ENCODE measurements around the gene SCGB2A2.

The SCGB2A2 gene

GRCh38 chr11:62306227-62306626 is 36.3 kb downstream of the SCGB2A2 start:
- no peaks in the 10 kb centered on the region for H3K9me2 ChIP-seq (replicated peaks; ENCODE audit: control insufficient read depth, low read length)
- H3K4me3 ChIP-seq (ENCODE audit: low read length) = no peak overlapping the region
- H3K9me3 ChIP-seq (ENCODE audit: control insufficient read depth, insufficient read depth, low read length) = no peaks in the 10 kb centered on the region
- H3K4me1 ChIP-seq (ENCODE audit: control insufficient read depth, low read length) = no peaks in the 10 kb centered on the region
- 0 out of 2 replicates have a peak, but pooled peaks cover 2% of the 10 kb centered on the region for H3K27me3 ChIP-seq (ENCODE audit: control insufficient read depth, low read length)
- no peaks in the 10 kb centered on the region for H4K20me1 ChIP-seq (ENCODE audit: control insufficient read depth, insufficient read depth, low read depth, low read length)
- H3K36me3 ChIP-seq (ENCODE audit: control insufficient read depth, low read length) = no peaks in the 10 kb centered on the region
- TF ChIP-seq CTCF (IDR thresholded peaks at IDR 0.05; ENCODE audit: low read depth, low read length, poor library complexity, severe bottlenecking) (no peak), EZH2phosphoT487 (IDR thresholded peaks at IDR 0.05; ENCODE audit: borderline replicate concordance, low read length) (no peak)
- H3K79me2 ChIP-seq (ENCODE audit: control insufficient read depth, low read length) = no peaks in the 10 kb centered on the region
- H3K27ac ChIP-seq (ENCODE audit: low read depth, low read length) = no peak overlapping the region
- H3K4me2 ChIP-seq (ENCODE audit: low read length) = no peak overlapping the region
- no peaks in the 10 kb centered on the region for H3F3A ChIP-seq (ENCODE audit: control insufficient read depth, insufficient read depth)

GRCh38 chr11:62307950-62308349 is 38.0 kb downstream of the SCGB2A2 start:
- no peak for TF ChIP-seq CTCF (IDR thresholded peaks at IDR 0.05; ENCODE audit: low read depth, low read length, poor library complexity, severe bottlenecking)
- TF ChIP-seq EZH2phosphoT487 (IDR thresholded peaks at IDR 0.05; ENCODE audit: borderline replicate concordance, low read length) = no peak
- no peaks in the 10 kb centered on the region for H3K9me3 ChIP-seq (ENCODE audit: control insufficient read depth, insufficient read depth, low read length)
- no peaks in the 10 kb centered on the region for H3K9me2 ChIP-seq (replicated peaks; ENCODE audit: control insufficient read depth, low read length)
- H3K4me3 ChIP-seq (ENCODE audit: low read length) = no peak overlapping the region
- no peak overlapping the region for H3K27ac ChIP-seq (ENCODE audit: low read depth, low read length)
- H3F3A ChIP-seq (ENCODE audit: control insufficient read depth, insufficient read depth) = no peaks in the 10 kb centered on the region
- H3K4me2 ChIP-seq (ENCODE audit: low read length) = no peak overlapping the region
- no peaks in the 10 kb centered on the region for H4K20me1 ChIP-seq (ENCODE audit: control insufficient read depth, insufficient read depth, low read depth, low read length)
- H3K36me3 ChIP-seq (ENCODE audit: control insufficient read depth, low read length) = no peaks in the 10 kb centered on the region
- H3K79me2 ChIP-seq (ENCODE audit: control insufficient read depth, low read length) = no peaks in the 10 kb centered on the region
- H3K27me3 ChIP-seq (ENCODE audit: control insufficient read depth, low read length) = no peaks in the 10 kb centered on the region
- H3K4me1 ChIP-seq (ENCODE audit: control insufficient read depth, low read length) = no peaks in the 10 kb centered on the region

GRCh38 chr11:62309991-62310390 is 40.0 kb downstream of the SCGB2A2 start:
- no peaks in the 10 kb centered on the region for H3K9me3 ChIP-seq (ENCODE audit: control insufficient read depth, insufficient read depth, low read length)
- H4K20me1 ChIP-seq (ENCODE audit: control insufficient read depth, insufficient read depth, low read depth, low read length) = no peaks in the 10 kb centered on the region
- H3K27me3 ChIP-seq (ENCODE audit: control insufficient read depth, low read length) = peaks cover 3% of the 10 kb centered on the region; the same call in 1 of the 2 replicates
- H3K9me2 ChIP-seq (replicated peaks; ENCODE audit: control insufficient read depth, low read length) = no peaks in the 10 kb centered on the region
- no peaks in the 10 kb centered on the region for H3K36me3 ChIP-seq (ENCODE audit: control insufficient read depth, low read length)
- H3K27ac ChIP-seq (ENCODE audit: low read depth, low read length) = no peak overlapping the region
- H3K4me1 ChIP-seq (ENCODE audit: control insufficient read depth, low read length) = no peaks in the 10 kb centered on the region
- no peaks in the 10 kb centered on the region for H3F3A ChIP-seq (ENCODE audit: control insufficient read depth, insufficient read depth)
- no peak overlapping the region for H3K4me3 ChIP-seq (ENCODE audit: low read length)
- no peak overlapping the region for H3K4me2 ChIP-seq (ENCODE audit: low read length)
- no peaks in the 10 kb centered on the region for H3K79me2 ChIP-seq (ENCODE audit: control insufficient read depth, low read length)
- TF ChIP-seq EZH2phosphoT487 (IDR thresholded peaks at IDR 0.05; ENCODE audit: borderline replicate concordance, low read length) (no peak), CTCF (IDR thresholded peaks at IDR 0.05; ENCODE audit: low read depth, low read length, poor library complexity, severe bottlenecking) (no peak)

All from DOHH2 (cell line).